HEK293T (cell line): ENCODE measurements around the gene TRPM3.

ENCODE experiments used
- CTCF ChIA-PET: fragments of 350-600 bp; formaldehyde crosslinking; extraction: SDS; loops from one replicate; lab custom pipeline; 2021; ENCODE audit warnings: antibody characterized with exemption, inconsistent platforms; lab: Yijun Ruan, JAX
- POLR2A ChIA-PET: fragments of 350-600 bp; formaldehyde crosslinking; extraction: SDS; loops from one replicate; lab custom pipeline; 2020; ENCODE audit warnings: antibody characterized with exemption, inconsistent platforms; lab: Yijun Ruan, JAX
- DNase-seq: peaks from one replicate; pipeline ENCODE4 v3.0.0; 2012; ENCODE audit warnings: mixed read lengths; ENCODE audit errors: extremely low spot score
- ARNT ChIP-seq: fragments of 450-650 bp; IDR thresholded peaks from 2 replicates; pipeline ENCODE4 v1.6.1; 2017; ENCODE audit warnings: mild to moderate bottlenecking
- BHLHE40 ChIP-seq: fragments of 450-650 bp; IDR thresholded peaks from 2 replicates; pipeline ENCODE4 v1.6.1; 2016; ENCODE audit warnings: mild to moderate bottlenecking, moderate library complexity, borderline replicate concordance
- CTBP1 ChIP-seq: fragments of 450-650 bp; IDR thresholded peaks from 2 replicates; pipeline ENCODE4 v1.6.1; 2016; ENCODE audit warnings: borderline replicate concordance
- ELF4 ChIP-seq: fragments of 450-650 bp; IDR thresholded peaks from 2 replicates; pipeline ENCODE4 v1.6.1; 2017; ENCODE audit warnings: antibody characterized with exemption
- FOXA1 ChIP-seq: fragments of 450-650 bp; IDR thresholded peaks from 2 replicates; pipeline ENCODE4 v1.6.1; 2016; ENCODE audit warnings: mild to moderate bottlenecking
- FOXK2 ChIP-seq: fragments of 450-650 bp; IDR thresholded peaks from 2 replicates; pipeline ENCODE4 v1.6.1; 2016; ENCODE audit warnings: mild to moderate bottlenecking
- FOXM1 ChIP-seq: fragments of 450-650 bp; IDR thresholded peaks from 2 replicates; pipeline ENCODE4 v1.6.1; 2017; ENCODE audit warnings: mild to moderate bottlenecking, borderline replicate concordance
- HDGF ChIP-seq: fragments of 450-650 bp; IDR thresholded peaks from 2 replicates; pipeline ENCODE4 v1.6.1; 2017; ENCODE audit warnings: antibody characterized with exemption, borderline replicate concordance
- L3MBTL2 ChIP-seq: fragments of 450-650 bp; conservative IDR thresholded peaks from 2 replicates; pipeline ENCODE4 v1.6.1; 2016; ENCODE audit warnings: mild to moderate bottlenecking
- LEF1 ChIP-seq: fragments of 450-650 bp; IDR thresholded peaks from 2 replicates; pipeline ENCODE4 v1.6.1; 2017; ENCODE audit warnings: mild to moderate bottlenecking, borderline replicate concordance
- NFRKB ChIP-seq: fragments of 450-650 bp; IDR thresholded peaks from 2 replicates; pipeline ENCODE4 v1.6.1; 2016; ENCODE audit warnings: mild to moderate bottlenecking, moderate library complexity
- SP1 ChIP-seq: fragments of 450-650 bp; IDR thresholded peaks from 2 replicates; pipeline ENCODE4 v1.6.1; 2017
- SUZ12 ChIP-seq: fragments of 450-650 bp; IDR thresholded peaks from 2 replicates; pipeline ENCODE4 v1.6.1; 2016; ENCODE audit warnings: mild to moderate bottlenecking
- TARDBP ChIP-seq: fragments of 450-650 bp; IDR thresholded peaks from 2 replicates; pipeline ENCODE4 v1.6.1; 2016
- ZNF384 ChIP-seq: fragments of 450-650 bp; IDR thresholded peaks from 2 replicates; pipeline ENCODE4 v1.6.1; 2016
- TF ChIP-seq, protein P1 (sequence below): fragments of 450-650 bp; IDR thresholded peaks from 2 replicates; pipeline ENCODE4 v1.6.1; 2016

Gene TRPM3

DNA sequence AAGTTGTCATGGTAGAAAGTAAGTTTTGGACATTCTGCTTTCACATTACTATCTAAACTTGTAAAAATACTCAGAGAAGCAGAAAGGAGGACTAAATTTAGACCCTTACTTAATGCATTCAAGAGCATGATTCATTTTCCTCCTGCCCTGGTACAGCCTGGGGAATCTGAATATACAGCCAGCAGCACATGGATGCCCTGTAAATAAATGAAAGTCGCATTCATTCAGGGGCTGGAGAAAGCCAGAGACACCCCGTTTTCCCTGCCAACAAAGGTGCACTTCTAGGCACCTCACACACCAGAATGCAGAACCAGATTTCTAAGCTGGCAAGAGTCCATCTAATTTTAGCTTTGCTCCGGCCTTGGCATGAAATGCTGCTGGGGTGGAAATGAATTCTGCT, 534.2 kb downstream of the TRPM3 start:
- CTCF ChIA-PET, result no interaction called here
- TF ChIP-seq, protein P1, sequence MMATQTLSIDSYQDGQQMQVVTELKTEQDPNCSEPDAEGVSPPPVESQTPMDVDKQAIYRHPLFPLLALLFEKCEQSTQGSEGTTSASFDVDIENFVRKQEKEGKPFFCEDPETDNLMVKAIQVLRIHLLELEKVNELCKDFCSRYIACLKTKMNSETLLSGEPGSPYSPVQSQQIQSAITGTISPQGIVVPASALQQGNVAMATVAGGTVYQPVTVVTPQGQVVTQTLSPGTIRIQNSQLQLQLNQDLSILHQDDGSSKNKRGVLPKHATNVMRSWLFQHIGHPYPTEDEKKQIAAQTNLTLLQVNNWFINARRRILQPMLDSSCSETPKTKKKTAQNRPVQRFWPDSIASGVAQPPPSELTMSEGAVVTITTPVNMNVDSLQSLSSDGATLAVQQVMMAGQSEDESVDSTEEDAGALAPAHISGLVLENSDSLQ, result no peak
- TF ChIP-seq ZNF384, result no peak
- TF ChIP-seq NFRKB, result no peak
- no peak for TF ChIP-seq FOXM1
- POLR2A ChIA-PET, result no interaction called here
- DNase-seq, result no peak

DNA sequence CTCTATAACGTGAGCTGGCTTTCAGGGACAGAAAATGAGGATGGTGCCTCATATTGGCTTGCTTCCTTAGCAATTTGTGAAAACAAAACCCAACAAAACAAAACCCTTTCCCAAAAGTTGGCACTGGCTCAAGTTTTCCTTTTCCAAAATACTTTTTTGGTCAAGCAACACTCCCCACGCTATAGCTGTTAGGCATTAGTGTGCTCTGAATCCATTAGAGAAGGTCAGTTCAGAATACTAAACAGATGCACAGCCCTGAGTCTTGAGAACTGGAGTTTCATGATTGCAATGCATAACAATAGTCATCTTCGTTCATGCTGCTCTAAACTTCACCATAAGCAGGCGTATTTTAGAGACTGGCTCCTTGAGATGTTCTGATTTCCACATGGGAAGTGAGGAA, 534.9 kb downstream of the TRPM3 start:
- TF ChIP-seq LEF1 (no peak), FOXA1 (no peak), SP1 (no peak), FOXM1 (no peak), FOXK2 (no peak), TARDBP (no peak), NFRKB (no peak), ARNT (no peak), ELF4 (no peak), SUZ12 (no peak), BHLHE40 (no peak)
- TF ChIP-seq, protein P1, result no peak
- CTCF ChIA-PET, result no interaction called here
- POLR2A ChIA-PET, result no interaction called here
- DNase-seq, result no peak

DNA sequence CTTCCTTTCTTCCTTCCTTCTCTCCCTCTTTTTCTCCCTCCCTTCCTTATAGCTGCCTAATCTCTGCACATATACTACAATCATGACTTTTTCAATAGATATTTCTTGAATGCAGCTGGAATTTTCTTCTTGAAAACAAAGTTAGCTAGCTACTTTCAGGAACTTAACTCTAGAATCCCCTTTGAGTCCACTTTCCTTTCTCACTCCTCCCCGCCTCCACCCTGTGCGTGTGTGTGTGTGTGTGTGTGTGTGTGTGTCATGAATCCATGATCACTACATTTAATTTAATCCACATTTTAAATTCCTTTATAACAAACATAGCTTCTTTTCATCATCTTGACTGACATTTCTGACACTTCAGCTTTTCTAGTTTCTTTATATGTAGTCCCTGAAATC, 539.5 kb downstream of the TRPM3 start:
- POLR2A ChIA-PET, result interaction anchor here (1.1 kb wide), 1 partner anchor 163 kb away, joined by 3 read pairs; no protein-coding TSS in a partner anchor
- no peak for DNase-seq
- CTCF ChIA-PET, result interaction anchor here (0.6 kb wide), 1 partner anchor 242 kb away, joined by 3 read pairs; no protein-coding TSS in a partner anchor
- TF ChIP-seq L3MBTL2 (no peak), FOXM1 (no peak), HDGF (no peak), ELF4 (no peak), CTBP1 (no peak), TARDBP (no peak), FOXA1 (no peak), BHLHE40 (no peak), NFRKB (no peak), ZNF384 (no peak), LEF1 (no peak), SP1 (no peak)

DNA sequence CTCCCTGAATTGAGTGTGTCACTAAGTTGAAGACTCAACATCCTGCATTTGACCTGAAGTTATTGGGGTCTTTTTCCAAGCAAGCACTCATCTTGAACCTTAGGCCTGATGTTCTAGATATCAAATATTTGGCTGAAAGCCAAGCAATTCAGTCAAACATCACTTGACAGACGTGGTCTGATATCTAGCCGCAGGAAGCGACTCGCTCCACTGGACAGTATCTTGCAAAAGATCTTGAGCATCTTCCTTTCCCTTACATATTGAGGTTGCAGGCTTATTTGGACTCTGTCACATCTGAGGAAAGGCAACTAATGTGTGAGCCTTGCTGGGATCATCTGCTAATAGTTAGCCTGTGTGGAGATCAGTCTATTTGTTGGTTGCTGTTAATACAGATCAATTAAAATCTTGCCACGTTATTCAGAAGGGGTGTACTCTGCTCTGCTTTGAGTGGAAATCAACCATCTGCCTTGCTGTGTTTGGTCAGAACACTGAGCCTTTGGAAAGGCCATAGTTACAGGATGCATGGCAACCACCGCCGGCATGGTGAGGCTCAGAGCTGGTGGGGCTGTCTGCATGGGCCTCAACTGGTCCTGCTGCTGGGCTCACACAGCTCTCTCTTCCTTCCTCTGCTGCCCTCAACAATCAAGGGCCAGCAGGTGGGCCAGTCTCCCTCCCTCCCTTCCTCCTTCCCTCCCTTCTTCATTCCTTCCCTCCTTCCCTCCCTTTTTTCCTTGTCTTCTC, 540.0 kb downstream of the TRPM3 start:
- no peak for TF ChIP-seq FOXA1
- no peak for TF ChIP-seq CTBP1
- no peak for TF ChIP-seq LEF1
- no peak for TF ChIP-seq FOXK2
- no peak for TF ChIP-seq L3MBTL2
- TF ChIP-seq ARNT, result no peak
- TF ChIP-seq, protein P1, result no peak
- no peak for TF ChIP-seq TARDBP
- no peak for TF ChIP-seq ZNF384
- TF ChIP-seq HDGF, result no peak
- no peak for TF ChIP-seq ELF4
- POLR2A ChIA-PET, result interaction anchor here (1.1 kb wide), 1 partner anchor 162 kb away, joined by 3 read pairs; no protein-coding TSS in a partner anchor
- DNase-seq, result no peak
- CTCF ChIA-PET, result no interaction called here

DNA sequence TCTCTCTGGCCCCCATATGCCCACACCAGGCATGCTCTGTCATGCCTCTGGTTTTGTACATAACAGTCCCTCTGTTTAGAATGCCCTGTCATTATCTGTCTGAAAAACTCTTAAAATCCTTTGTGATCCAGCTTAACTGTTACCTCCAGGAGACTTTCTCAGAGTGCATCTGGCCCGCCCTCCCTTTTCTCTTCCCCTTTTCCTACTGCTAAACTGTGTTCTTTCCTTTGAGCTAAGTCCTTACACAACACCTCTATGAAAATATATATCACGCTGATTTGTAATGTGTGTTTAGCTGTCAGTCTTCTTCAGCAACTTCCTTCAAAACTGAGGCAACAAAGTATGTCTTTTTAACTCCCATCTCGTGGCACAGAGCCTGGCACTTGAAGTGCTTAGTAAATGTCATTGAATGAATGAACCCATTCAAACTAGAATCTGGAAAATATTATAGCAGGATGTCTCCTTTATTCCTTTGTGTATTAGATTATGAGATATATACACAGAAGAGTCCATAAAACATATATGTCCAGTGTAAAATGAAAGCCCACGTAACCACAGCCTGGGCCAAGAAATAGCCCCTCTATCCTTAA, 540.7 kb downstream of the TRPM3 start:
- no peak for DNase-seq
- TF ChIP-seq BHLHE40, result no peak
- TF ChIP-seq ARNT, result no peak
- no peak for TF ChIP-seq ELF4
- no peak for TF ChIP-seq LEF1
- TF ChIP-seq L3MBTL2, result no peak
- no peak for TF ChIP-seq ZNF384
- no peak for TF ChIP-seq TARDBP
- no peak for TF ChIP-seq FOXM1
- TF ChIP-seq NFRKB, result no peak
- POLR2A ChIA-PET, result no interaction called here
- CTCF ChIA-PET, result no interaction called here

DNA sequence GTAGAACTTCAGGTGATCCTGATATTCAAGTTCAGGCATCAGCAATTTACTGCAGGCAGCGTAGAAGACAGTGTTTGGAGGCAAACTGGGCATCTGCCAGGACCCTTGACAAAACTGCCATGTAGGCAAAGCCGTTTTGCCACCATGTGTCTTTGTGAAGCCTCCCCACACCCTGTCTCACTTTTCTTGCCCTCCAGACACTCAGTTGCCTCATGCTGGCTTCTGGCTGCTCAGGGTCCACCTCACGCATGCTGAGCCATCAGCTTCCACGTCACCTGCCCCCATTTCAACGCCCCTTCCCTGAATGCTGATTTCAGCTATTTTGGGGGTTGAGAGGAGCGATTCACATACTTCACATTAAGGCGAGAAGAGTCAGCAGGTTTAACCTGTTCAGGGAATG, 541.7 kb downstream of the TRPM3 start:
- POLR2A ChIA-PET, result no interaction called here
- no peak for DNase-seq
- CTCF ChIA-PET, result no interaction called here
- TF ChIP-seq FOXM1 (no peak), SUZ12 (no peak), ZNF384 (no peak), ELF4 (no peak), HDGF (no peak), CTBP1 (no peak), LEF1 (no peak)
- TF ChIP-seq, protein P1, result no peak
